HepG2 (cell line): ENCODE measurements around the gene DHX58. TPM values are rescaled to one million over a fixed set of nuclear protein-coding genes. Genes with fewer than 3 reads are reported as not detected.

Source experiments
- AGO2 ChIP-seq: fragments of 200-400 bp; formaldehyde crosslinking; optimal IDR thresholded peaks from 2 replicates; pipeline ENCODE3; 2017; ENCODE audit warnings: mild to moderate bottlenecking, low read depth, low read length, moderate library complexity
- ATF5 ChIP-seq: sonication (generic); formaldehyde crosslinking; IDR thresholded peaks from 2 replicates; pipeline ENCODE4 v1.4.0; 2020; ENCODE audit warnings: mild to moderate bottlenecking, low read depth, missing genetic modification reagents
- ATF6 ChIP-seq: sonication (generic); formaldehyde crosslinking; conservative IDR thresholded peaks from 2 replicates; pipeline ENCODE4 v1.4.0; 2020; ENCODE audit warnings: missing genetic modification reagents
- CBFB ChIP-seq: sonication (generic); formaldehyde crosslinking; IDR thresholded peaks from 2 replicates; pipeline ENCODE4 v1.4.0; 2020; ENCODE audit warnings: missing genetic modification reagents
- CBX2 ChIP-seq, 2 experiments: fragments of 200-600 bp in 1 of 2; sonication (generic); formaldehyde crosslinking in 1 of 2; IDR thresholded peaks; 2 replicates each; pipeline versions ENCODE4 v1.7.0 to v1.8.1; 2018 to 2022; ENCODE audit warnings: low read depth in 2 of 2, low read length in 1 of 2, mild to moderate bottlenecking in 1 of 2, missing genetic modification reagents in 1 of 2
- CCDC6 ChIP-seq: sonication (generic); formaldehyde crosslinking; IDR thresholded peaks from 2 replicates; pipeline ENCODE4 v1.8.1; 2022; ENCODE audit warnings: mild to moderate bottlenecking, missing genetic modification reagents, moderate library complexity
- CENPX ChIP-seq: sonication (generic); formaldehyde crosslinking; IDR thresholded peaks from 2 replicates; pipeline ENCODE4 v1.9.0; 2021; ENCODE audit warnings: mild to moderate bottlenecking, missing genetic modification reagents, moderate library complexity
- FIP1L1 ChIP-seq: fragments of 200-400 bp; formaldehyde crosslinking; IDR thresholded peaks from 2 replicates; pipeline ENCODE4 v1.6.1; 2018; ENCODE audit warnings: low read depth, mild to moderate bottlenecking, low read length, moderate library complexity, borderline replicate concordance; ENCODE audit not compliant: insufficient read depth
- HBP1 ChIP-seq: IDR thresholded peaks from 2 replicates; pipeline ENCODE4 v1.6.1; 2016; ENCODE audit warnings: low read depth, control low read depth
- HDAC2 ChIP-seq: sonication (generic); formaldehyde crosslinking; IDR thresholded peaks from 2 replicates; pipeline ENCODE4 v1.4.0; 2020; ENCODE audit warnings: missing genetic modification reagents
- HNF4G ChIP-seq, 2 experiments: sonication (generic) in 1 of 2; formaldehyde crosslinking in 1 of 2; IDR thresholded peaks; 2 replicates each; pipeline versions ENCODE4 v1.4.0 to v1.6.1; 2011 to 2020; ENCODE audit warnings: borderline replicate concordance in 2 of 2, low read depth in 2 of 2, mild to moderate bottlenecking in 2 of 2, low read length in 1 of 2, missing genetic modification reagents in 1 of 2, moderate library complexity in 1 of 2
- HNRNPUL1 ChIP-seq: fragments of 200-400 bp; formaldehyde crosslinking; IDR thresholded peaks from 2 replicates; pipeline ENCODE4 v1.6.1; 2017; ENCODE audit warnings: low read depth, mild to moderate bottlenecking, low read length, moderate library complexity
- KDM4B ChIP-seq: sonication (generic); formaldehyde crosslinking; IDR thresholded peaks from 2 replicates; pipeline ENCODE4 v1.4.0; 2020; ENCODE audit warnings: missing genetic modification reagents
- MBNL3 ChIP-seq: fragments of 250-450 bp; sonication (Bioruptor Pico); conservative IDR thresholded peaks from 2 replicates; pipeline ENCODE4 v1.8.0; 2022; ENCODE audit warnings: mild to moderate bottlenecking, inconsistent platforms
- NR2F6 ChIP-seq, 2 experiments: IDR thresholded peaks; 2 replicates each; pipeline ENCODE4 v1.6.1; 2016; ENCODE audit warnings: antibody characterized with exemption in 1 of 2, mild to moderate bottlenecking in 1 of 2
- RBM39 ChIP-seq: fragments of 200-400 bp; formaldehyde crosslinking; IDR thresholded peaks from one replicate; pipeline ENCODE4 v1.6.1; 2018; ENCODE audit warnings: antibody characterized with exemption, mild to moderate bottlenecking, low read depth, low read length; ENCODE audit not compliant: poor library complexity, severe bottlenecking
- SAP130 ChIP-seq: IDR thresholded peaks from 2 replicates; pipeline ENCODE4 v1.6.1; 2016; ENCODE audit warnings: low read depth
- SIX1 ChIP-seq: sonication (generic); formaldehyde crosslinking; IDR thresholded peaks from 2 replicates; pipeline ENCODE4 v1.4.0; 2020; ENCODE audit warnings: missing genetic modification reagents, borderline replicate concordance
- TBL1XR1 ChIP-seq: fragments of 150-350 bp; IDR thresholded peaks from 2 replicates; pipeline ENCODE4 v1.6.1; 2014; ENCODE audit warnings: borderline replicate concordance, low read length; ENCODE audit not compliant: partially characterized antibody
- TEAD2 ChIP-seq: sonication (generic); formaldehyde crosslinking; IDR thresholded peaks from 2 replicates; pipeline ENCODE4 v1.9.0; 2021; ENCODE audit warnings: missing genetic modification reagents
- TRIM24 ChIP-seq: sonication (generic); formaldehyde crosslinking; IDR thresholded peaks from 2 replicates; pipeline ENCODE4 v1.8.0; 2022; ENCODE audit warnings: mild to moderate bottlenecking, missing genetic modification reagents
- ZBTB42 ChIP-seq: sonication (generic); formaldehyde crosslinking; IDR thresholded peaks from 2 replicates; pipeline ENCODE4 v1.5.0; 2020; ENCODE audit warnings: mild to moderate bottlenecking, missing genetic modification reagents
- ZNF251 ChIP-seq: sonication (generic); formaldehyde crosslinking; IDR thresholded peaks from 2 replicates; pipeline ENCODE4 v1.9.0; 2021; ENCODE audit warnings: mild to moderate bottlenecking, missing genetic modification reagents
- ZNF660 ChIP-seq: sonication (generic); formaldehyde crosslinking; IDR thresholded peaks from 2 replicates; pipeline ENCODE4 v1.5.1; 2020; ENCODE audit warnings: mild to moderate bottlenecking, low read depth, missing genetic modification reagents, borderline replicate concordance
- ZNF674 ChIP-seq: sonication (generic); formaldehyde crosslinking; IDR thresholded peaks from 2 replicates; pipeline ENCODE4 v1.5.0; 2020; ENCODE audit warnings: low read depth, mild to moderate bottlenecking, missing genetic modification reagents
- ZNF891 ChIP-seq: sonication (generic); formaldehyde crosslinking; IDR thresholded peaks from 2 replicates; pipeline ENCODE4 v1.5.0; 2020; ENCODE audit warnings: mild to moderate bottlenecking, missing genetic modification reagents
- polyA plus RNA-seq, 8 experiments: library from polyadenylated mRNA; depleted of rRNA in 3 of 8; stranded (reverse) in 7 of 8; unstranded in 1 of 8; fragments of >200 nt; fragmentation: Illumina TruSeq in 4 of 8; extraction: Trizol in 4 of 8; gene quantifications; 2 replicates each; pipeline versions ENCODE4 v1.2.1 to v1.2.3, GENCODE V29; 2011 to 2016; ENCODE audit warnings: low read depth in 4 of 8, missing spikeins in 1 of 8, mixed read lengths in 1 of 8; ENCODE audit not compliant: insufficient read depth in 1 of 8
- total RNA-seq, 5 experiments: library from RNA; depleted of rRNA; stranded (reverse); fragments of >200 nt; fragmentation: Illumina TruSeq; extraction: Trizol; gene quantifications; 2 replicates each; pipeline ENCODE4 v1.2.3, GENCODE V29; 2016; ENCODE audit warnings: low read depth in 1 of 5

Gene DHX58
- total and polyA plus RNA-seq, 2 of the 13 experiments (the other 11 are each of a cell fraction or from before 2014, with no cell fraction given) = 6.7 to 7.8 TPM

DNA sequence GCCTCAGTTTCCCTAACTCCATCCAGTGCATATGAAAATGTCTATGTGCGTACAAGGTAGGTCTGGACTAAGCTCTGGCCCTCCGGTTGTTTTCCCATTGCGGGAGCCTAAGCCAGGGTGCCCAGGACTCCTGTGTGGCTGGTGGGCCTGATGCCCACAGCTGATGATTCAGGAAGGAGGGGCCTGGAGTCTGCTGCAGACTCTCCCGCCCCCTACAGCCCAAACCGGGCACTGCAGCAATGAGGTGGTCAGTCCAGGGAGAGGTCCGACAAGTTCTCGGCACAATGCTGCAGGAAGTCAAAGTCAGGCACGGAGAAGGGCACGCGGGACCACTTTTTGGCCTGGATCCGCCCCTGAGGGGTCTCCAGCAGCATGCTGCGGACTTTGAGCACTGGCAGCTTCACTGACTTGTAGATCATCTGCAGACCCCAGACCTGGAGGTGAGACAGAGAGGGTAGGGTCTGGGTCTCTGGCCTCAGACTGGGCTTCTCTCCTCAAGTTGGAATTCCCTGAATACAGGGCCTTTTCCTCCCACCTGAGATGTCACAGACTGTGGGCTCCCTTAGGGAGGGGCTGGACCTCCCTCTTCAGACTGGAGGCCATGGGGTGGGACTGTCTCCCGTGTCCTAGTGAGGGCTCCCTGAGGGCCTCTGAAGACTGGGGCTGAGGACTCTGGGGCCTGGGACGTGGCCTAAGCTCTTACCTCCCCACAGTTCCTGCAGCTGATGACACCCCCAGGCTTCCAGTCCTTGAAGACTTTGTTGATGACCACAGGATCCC, 10.8 kb downstream of the DHX58 start (continued):
- TF ChIP-seq RBM39 = no peak
- TF ChIP-seq SIX1 (CRISPR knock-in tag) = no peak
- TF ChIP-seq TEAD2 = no peak
- TF ChIP-seq ZBTB42 (CRISPR knock-in tag) = no peak
- TF ChIP-seq CCDC6 (CRISPR knock-in tag) = no peak
- no peak for TF ChIP-seq HNRNPUL1
- TF ChIP-seq CBX2 (IDR thresholded peaks at IDR 0.05; ENCODE audit: low read depth, low read length) = no peak
- TF ChIP-seq CBX2 (CRISPR knock-in tag; IDR thresholded peaks at IDR 0.05; ENCODE audit: low read depth) = no peak
- peak; percentile 51; the same call in 1 of the 2 replicates for TF ChIP-seq CBFB (CRISPR knock-in tag)
- TF ChIP-seq ZNF251 = no peak
- TF ChIP-seq CENPX (CRISPR knock-in tag) = no peak
- TF ChIP-seq ZNF891 (CRISPR knock-in tag) = peak; percentile 61
- peak; percentile 24; the same call in 1 of the 2 replicates for TF ChIP-seq HDAC2 (CRISPR knock-in tag)
- no peak for TF ChIP-seq HNF4G (IDR thresholded peaks at IDR 0.05; ENCODE audit: borderline replicate concordance, low read depth, low read length)
- TF ChIP-seq HNF4G (CRISPR knock-in tag; IDR thresholded peaks at IDR 0.05; ENCODE audit: borderline replicate concordance, low read depth) = no peak
- no peak for TF ChIP-seq NR2F6 (IDR thresholded peaks at IDR 0.05)
- 0 out of 2 replicates have a peak, but pooled peaks have one; percentile 28 for TF ChIP-seq NR2F6 (CRISPR knock-in tag; IDR thresholded peaks at IDR 0.05)
- TF ChIP-seq FIP1L1 = no peak
- TF ChIP-seq ZNF674 = no peak
- no peak for TF ChIP-seq TBL1XR1
- peak; percentile 36; the same call in 1 of the 2 replicates for TF ChIP-seq SAP130 (CRISPR knock-in tag)
- TF ChIP-seq MBNL3 (CRISPR knock-in tag) = no peak
- no peak for TF ChIP-seq TRIM24 (CRISPR knock-in tag)
- TF ChIP-seq HBP1 (CRISPR knock-in tag) = no peak
- peak; percentile 47; the same call in 1 of the 2 replicates for TF ChIP-seq KDM4B (CRISPR knock-in tag)
- no peak for TF ChIP-seq ATF6
- no peak for TF ChIP-seq ATF5 (CRISPR knock-in tag)
- no peak for TF ChIP-seq AGO2
- TF ChIP-seq ZNF660 (CRISPR knock-in tag) = no peak
